Adipose tissue (tissue), 3 donors: ENCODE results near the gene SYNJ2. TPM values are rescaled to one million over a fixed set of nuclear protein-coding genes. Genes with fewer than 3 reads are reported as not detected.
A peak's percentile ranks its signal among the peaks of the same experiment; 100 is the strongest.

Source experiments
- H3K27ac ChIP-seq: one replicate; pipeline ENCODE4 v1.5.1; 2013; ENCODE audit warnings: low read depth, low read length
- WGBS, 3 donors: extraction: QIAGEN DNeasy Blood & Tissue Kit; methylation state at CpG; one replicate each; pipeline ENCODE4 v1.1.7; 2013; 5-methylcytosine and 5-hydroxymethylcytosine counted together
- polyA plus RNA-seq, 3 donors: library from polyadenylated mRNA; stranded (reverse); fragments of 200-250 nt; gene quantifications; one replicate each; pipeline ENCODE4 v1.2.3, GENCODE V29; 2013
- donor health status: healthy with polysubstance abuse.
- donor health status: Bipolar disorder and iron deficiency.
- donor health status: healthy.

The SYNJ2 gene
- polyA plus RNA-seq, 3 donors: 2.6 to 6.0 (median 3.8) TPM

DNA sequence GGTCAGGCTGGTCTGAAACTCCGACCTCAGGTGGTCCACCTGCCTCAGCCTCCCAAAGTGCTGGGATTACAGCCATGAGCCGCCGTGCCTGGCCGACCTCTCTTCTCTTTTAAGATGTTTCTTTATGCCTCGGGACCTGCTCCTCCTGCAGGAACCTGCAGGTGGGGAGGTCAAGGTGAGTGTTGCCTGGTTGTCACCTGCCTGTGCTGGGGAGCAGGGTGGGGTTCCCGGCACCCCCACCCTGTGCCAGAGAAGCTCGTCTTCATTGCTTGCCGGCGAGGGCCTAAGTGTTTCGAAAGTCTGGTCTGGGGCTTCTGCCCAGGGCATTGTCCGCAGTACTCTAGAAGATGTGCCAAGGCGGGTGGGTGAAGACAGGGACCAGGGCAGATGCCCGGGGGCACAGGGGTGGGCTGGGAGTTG is 36.0 kb downstream of the SYNJ2 start:
- WGBS, 3 donors: 87 to 94% (median 91%) methylated on average over 13 of the region's 13 CpGs

DNA sequence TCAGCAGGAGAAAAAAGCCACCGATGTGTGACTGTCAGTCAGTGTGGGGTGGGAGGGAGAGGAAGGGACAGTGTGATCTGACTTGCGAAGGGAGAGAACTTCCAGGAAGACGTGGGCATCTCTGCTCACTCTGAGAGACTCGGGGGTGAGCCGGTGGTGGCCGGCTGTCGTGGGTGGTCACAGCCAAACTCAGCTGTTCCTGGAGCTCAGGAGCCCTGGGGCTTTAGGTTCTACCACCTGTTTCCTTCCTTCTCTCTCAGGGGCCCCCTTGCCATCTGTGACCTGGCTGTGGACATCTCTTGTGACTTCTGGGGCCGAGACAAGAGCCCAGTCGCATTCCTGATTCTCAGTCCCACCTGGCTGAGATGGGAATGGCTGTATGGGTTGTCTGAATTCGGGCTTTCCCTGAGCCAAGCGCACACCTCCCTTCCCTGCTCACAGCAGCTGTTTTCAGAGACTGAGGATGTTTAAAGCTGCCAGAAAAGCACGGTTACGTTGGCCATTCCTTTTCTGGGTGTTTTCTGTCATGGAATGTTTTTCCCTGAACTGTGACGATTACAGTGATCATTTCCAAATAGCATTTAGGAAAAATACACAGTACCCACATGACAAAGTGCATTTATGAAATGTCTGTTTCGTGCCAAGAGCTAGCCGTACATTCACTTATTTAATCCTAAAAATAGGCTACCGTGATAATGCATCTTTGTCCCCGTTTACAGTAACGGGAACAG is 36.5 kb downstream of the SYNJ2 start:
- no peak overlapping the region for H3K27ac ChIP-seq
- WGBS, 3 donors: 71 to 78% (median 72%) methylated on average over 19 of the region's 19 CpGs

More for the DNA sequence above, 36.0 kb downstream of the SYNJ2 start:
- H3K27ac ChIP-seq: no peak overlapping the region

DNA sequence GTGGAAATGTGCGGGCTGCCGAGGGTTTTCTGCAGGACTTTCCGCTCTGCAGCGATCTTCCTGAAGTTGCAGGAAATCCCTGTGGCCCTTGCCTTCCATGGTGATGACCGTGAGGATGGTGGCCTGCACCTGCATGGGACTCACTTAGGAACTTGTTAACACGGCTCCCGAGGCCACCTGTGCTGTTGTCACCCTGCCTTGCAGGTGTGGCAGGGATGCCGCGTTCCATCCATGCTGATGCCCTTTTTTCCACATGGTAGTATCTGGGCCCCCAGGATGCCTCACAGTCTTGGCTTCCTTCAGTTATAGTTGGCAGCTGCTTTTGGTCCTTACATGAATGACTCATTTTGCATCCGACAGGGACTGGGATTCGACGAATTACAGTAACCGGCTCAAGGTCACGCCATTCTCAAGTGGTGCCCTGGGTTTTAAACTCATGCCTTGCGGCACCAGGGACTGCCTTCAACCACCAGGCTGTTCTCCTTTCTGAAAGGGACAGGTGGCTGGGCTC is 37.2 kb downstream of the SYNJ2 start:
- no peak overlapping the region for H3K27ac ChIP-seq
- WGBS, 3 donors: 75 to 78% (median 78%) methylated on average over 15 of the region's 15 CpGs

DNA sequence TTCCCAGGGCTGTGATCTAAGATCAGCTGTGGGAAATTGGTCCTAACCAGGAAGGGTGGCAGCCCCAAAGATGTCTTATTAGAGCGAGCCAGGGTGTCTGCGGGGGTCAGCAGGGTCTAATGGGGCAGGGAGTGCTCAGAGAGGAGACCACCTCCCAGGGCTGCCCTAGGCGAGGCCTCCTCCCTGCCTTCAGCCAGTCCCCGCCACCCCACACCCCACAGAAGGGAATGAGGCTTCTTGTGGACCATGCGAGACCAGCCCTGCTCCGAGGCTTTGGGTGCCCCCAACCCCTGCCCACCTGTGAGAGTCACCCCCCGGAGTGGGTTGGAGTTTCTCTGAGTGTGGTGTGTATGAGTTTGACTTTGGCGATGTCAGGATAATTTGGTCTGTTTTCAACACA is 37.8 kb downstream of the SYNJ2 start:
- 95 to 97% (median 97%) methylated on average over 8 of the region's 8 CpGs for WGBS, 3 donors

DNA sequence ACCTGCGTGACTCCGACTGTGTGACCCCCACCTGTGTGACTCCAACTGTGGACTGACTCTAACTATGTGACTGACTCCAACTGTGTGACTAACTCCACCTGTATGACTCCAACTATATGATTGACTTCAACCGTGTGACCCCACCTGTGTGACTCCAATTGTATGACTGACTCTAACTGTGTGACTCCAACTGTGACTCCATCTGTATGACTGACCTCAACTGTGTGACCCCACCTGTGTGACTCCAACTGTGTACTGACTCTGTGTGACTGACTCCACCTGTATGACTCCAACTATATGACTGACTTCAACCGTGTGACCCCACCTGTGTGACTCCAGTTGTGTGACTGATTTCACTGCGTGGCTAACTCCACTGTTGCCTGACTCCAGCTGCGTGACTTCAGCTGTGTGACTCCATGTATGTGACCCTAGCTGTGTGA is 38.6 kb downstream of the SYNJ2 start:
- WGBS, 3 donors: 87 to 96% (median 89%) methylated on average over 6 of the region's 6 CpGs
- no peak overlapping the region for H3K27ac ChIP-seq

More for the DNA sequence above, 37.8 kb downstream of the SYNJ2 start:
- no peak overlapping the region for H3K27ac ChIP-seq

DNA sequence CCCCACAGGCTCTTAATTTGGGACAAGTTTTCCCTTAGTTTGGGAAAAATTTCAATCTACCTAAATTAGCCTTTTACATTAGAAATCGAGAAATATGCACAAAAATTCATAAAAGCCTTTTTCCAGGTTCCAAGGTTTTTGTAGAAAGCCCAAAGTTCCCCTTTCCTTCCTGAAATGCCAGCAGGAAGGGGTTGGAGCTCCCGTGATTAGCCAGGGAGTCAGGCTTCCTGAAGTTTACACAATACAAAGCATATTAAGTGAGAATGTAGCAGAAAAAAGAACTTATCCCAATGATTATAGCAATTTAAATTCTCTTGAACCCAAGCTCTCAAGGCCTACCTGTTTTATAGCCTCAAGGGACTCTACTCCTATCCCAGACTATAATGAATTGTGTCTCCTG is 39.1 kb downstream of the SYNJ2 start:
- 67 to 85% (median 71%) methylated on average over 2 of the region's 2 CpGs for WGBS, 3 donors
- H3K27ac ChIP-seq: no peak overlapping the region

DNA sequence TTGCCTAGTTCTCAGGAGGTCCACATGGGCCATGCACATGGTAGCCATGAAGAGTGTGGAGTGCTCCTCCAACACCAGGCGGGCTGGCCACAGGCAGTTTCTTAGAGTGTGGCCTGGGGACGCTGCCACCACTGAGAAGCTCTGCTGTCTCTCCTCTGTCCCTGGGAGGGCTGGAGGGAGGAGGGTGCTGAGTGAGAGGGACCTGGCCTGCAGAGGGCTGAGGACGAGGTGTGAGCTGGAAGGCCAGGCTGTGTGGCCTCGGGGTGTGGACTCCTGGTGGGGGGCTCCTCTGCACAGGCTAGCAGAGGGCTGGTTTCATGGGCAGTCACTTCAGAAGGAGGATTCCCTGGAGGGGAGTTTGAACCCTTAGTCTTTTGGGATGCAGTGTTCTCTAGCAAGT is 39.7 kb downstream of the SYNJ2 start:
- H3K27ac ChIP-seq: no peak overlapping the region
- WGBS, 3 donors: 86 to 98% (median 87%) methylated on average over 4 of the region's 4 CpGs

DNA sequence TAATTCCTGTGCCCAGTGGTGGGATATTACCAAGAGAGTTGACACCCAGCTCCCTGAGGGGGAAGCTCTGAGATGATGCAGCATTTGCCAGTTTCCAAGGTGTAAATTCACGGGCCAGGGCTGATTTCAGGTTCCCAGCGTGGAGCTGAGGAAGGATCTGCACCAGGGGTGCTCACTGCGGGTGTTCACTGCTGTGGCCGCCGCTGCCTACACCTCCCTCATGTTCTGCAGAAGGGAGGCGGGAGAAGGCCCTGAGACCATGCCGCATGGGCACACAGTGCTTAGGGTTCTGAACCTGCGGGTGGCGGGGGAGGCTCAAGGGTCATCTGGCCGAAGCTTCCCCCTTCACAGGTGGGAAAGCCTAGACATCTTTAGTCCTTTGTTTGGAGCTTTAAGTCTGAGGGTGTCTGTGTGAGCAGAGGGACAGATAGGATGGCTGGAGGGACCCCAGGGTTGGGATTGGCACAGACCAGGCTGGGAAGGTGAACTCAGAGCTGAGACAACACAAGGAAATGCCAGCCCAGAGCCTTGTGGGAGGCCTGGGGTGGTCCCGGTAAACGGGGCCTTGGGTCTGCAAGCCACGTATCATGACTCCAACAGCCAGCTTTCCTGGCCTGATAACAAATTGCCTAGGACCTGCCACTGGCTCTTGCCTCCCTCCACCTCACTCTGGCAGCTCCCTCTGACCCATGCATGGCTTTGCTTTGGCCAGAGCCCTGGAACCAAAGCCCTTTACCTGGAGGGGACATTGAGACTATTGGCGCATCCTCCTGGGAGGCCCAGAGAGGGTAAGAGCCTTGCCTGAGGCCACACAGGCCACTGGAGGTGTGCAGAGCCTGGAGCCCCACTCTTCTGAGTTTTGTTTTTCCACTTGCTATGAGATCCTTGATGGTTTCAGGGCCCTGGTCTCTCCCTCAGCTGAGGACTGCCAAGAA is 40.4 kb downstream of the SYNJ2 start:
- no peak overlapping the region for H3K27ac ChIP-seq
- 92 to 95% (median 94%) methylated on average over 14 of the region's 14 CpGs for WGBS, 3 donors

DNA sequence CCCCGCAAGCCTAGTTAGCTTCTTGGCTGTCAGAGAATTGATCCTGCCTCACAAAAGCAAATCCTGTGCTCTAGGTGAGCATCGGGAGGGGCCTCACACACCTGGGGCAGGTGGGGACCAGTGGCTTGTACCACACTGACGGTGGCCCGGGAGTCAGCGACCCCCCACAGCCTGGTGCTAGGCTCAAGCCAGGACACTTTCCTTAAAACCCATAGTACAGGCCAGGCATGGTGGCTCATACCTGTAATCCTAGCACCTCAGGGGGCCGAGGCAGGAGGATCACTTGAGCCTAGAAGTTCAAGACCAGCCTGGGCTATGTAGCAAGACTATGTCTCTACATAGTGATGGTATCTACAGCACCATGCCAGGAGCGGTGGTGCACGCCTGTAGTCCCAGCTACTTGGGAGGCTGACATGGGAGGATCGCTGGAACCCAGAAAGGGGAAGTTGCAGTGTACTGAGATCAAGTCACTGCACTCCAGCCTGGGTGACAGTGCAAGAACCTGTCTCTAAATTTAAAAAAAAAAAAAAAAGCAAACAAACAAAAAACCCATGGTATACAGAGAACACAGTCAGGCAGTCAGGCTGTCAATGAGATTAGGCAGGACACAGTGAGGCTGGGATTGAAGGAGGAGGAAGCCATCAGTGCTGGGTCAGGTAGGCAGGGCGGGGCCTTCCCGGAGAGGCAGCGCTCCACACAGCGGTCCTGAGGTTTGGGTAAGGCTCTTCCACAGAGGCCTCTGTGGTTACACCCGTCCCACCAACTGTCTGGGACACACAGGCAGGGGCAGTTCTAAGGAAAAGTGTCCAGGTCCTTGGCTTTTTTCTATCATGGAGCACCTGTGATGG is 41.3 kb downstream of the SYNJ2 start:
- 92 to 95% (median 94%) methylated on average over 14 of the region's 14 CpGs for WGBS, 3 donors
- no peak overlapping the region for H3K27ac ChIP-seq

DNA sequence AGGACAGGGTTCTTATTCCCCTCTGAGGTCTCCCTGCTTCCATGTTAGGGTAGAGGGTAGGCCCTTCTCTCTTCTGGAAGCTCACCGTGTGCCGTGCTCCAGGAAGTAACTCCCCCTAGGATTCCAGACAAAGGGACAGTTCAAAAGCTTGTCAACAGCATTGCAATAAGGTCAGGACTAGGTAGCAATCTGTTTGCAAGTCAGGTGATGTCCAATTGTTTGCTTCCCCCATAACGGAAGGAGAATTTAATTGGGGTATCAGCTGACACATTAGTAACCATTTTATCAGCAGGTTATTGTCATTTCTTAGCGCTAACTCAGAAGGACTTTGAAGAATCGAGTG is 41.9 kb downstream of the SYNJ2 start:
- WGBS, 3 donors: 84 to 90% (median 88%) methylated on average over 5 of the region's 5 CpGs
- H3K27ac ChIP-seq: no peak overlapping the region

DNA sequence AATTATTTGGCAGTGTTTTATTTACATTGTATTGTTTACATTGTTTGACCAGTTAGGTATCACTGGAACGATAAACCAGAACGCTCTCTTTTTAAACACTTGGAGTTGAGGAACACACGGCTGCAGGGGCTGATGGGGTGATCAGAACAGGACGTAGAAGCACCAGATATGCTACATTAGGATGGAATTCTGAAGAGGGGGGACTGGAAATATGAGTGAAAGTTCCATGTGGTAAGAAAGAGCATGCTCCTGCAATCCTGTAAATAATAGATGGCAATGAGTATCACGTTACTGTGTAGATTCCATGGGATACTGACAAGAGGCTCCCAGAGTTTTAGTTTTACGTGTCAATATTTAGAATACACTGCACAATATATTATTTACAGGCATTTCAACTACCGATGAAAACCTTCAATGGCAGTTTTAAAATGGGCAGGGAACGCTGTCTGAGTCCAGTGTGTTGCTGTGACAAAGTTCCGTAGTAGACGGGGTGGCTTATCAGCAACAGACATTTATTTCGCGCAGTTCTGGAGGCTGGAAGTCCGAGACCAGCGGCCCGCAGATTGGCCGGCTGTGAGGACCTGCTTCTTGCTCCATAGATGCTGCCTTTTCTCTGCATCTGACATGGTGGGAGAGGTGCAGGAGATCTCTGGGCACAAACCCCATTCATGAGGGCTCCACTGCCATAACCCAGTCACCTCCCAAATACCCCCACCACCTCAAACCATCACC is 43.1 kb downstream of the SYNJ2 start:
- no peak overlapping the region for H3K27ac ChIP-seq
- 76 to 96% (median 89%) methylated on average over 16 of the region's 16 CpGs for WGBS, 3 donors

DNA sequence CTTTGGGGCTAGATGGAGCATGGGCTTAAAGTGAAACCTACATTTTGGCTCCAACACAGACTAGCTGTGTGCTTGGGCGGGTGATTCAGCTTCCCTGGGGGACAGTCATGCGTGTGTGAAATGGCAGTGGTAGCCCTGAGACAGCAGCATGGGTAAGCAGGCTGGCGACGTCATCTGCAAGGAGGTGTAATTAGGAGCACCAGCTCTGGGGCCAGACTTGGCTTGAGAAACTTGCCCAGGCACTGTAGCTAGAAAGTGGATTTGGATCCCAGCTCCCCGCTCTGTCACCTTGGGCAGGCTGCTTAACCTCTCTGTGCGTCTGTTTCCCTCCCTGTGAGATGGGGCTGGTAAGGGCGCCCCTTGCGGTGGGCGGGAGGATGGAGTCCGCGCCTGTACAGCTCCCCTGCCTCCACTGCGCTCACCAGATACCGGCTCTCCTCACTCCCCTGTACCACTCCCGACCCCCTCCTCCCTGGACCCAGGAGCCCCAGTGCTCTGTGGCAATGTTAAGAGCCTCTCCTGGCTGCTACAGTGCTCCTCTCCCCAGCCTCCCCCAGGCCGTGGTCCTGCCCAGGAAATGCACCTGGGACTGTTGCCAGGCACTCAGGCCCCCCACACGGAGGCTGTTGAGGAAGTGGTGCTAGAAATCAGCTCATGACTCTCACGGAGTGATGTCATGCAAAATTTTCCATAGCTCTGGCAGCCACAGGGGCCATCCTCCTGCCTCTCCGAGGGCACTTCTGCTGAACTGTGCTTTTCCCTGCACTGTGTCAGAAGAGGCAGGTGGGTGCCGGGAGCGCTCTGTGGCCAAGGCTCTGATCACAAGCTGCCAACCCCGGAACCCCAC is 44.6 kb downstream of the SYNJ2 start:
- WGBS, 3 donors: 13 to 55% (median 14%) methylated on average over 21 of the region's 21 CpGs
- H3K27ac ChIP-seq: peak overlapping the region; percentile 54

DNA sequence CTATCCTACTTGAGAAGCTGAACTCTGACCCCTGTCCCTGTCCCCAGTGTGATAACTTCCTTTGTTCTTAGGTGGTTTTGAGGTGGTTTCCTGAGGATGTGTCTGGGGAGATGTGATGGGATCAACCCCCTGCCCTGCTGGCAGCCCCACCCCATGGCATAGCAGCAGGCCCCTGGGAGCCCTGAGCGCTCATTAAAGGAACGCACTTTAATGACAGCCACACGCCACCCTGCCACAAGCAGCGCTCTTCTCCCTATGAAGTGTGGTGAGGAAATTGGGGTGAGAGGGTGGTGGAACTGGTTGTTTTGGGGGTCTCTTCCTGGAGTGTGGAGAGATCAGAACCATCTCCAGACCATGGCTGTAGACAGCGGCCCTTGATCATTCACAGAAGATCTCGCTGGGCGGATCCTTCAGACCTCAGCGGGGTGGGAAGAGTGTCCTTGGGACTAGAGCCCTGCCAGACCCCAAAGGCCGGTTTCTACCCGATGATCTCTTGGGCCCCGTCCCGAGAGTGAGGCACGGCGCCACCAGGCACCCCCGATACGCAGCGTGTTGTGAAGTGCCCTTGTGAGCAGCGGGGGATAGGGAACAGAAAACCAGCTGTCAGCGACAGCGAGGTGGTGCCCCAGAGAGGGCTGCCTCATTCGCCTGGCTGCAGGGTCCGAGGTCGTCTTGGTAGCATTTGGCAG is 45.4 kb downstream of the SYNJ2 start:
- 77 to 93% (median 78%) methylated on average over 23 of the region's 23 CpGs for WGBS, 3 donors
- H3K27ac ChIP-seq: no peak overlapping the region

DNA sequence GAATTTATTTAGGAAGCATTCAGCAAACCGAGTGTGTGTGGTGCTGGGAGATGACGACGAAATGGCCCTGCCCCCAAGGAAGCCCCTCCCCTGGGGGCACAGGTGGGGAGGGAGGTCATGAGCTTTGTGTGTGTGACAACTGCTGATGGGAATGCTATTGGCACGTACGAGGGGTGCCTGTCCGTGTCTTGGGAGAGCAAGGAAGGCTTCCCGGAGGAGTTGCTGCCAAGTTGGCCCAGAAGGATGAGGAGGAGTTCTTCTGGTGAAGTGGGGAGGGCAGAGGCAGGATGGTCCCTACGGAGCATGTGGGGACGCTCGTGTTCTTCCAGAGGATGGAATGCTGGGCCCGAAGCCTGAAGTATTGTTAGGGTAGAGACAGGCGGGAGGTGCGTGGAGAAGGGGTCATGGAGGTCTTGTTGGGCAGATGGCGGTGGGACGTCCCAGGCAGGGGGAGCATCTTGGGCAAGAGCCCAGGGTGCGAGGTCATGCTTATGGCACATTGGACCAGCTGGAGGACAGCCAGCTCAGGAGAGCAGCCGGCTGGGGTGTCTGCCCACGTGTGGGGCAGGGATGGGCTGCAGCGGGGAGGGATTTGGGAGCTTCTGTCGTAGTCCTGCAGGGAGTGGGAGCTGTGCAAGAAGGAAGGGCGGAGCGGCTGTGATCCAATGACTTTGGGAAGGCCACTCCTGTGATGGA is 46.1 kb downstream of the SYNJ2 start:
- no peak overlapping the region for H3K27ac ChIP-seq
- WGBS, 3 donors: 73 to 89% (median 78%) methylated on average over 22 of the region's 22 CpGs

DNA sequence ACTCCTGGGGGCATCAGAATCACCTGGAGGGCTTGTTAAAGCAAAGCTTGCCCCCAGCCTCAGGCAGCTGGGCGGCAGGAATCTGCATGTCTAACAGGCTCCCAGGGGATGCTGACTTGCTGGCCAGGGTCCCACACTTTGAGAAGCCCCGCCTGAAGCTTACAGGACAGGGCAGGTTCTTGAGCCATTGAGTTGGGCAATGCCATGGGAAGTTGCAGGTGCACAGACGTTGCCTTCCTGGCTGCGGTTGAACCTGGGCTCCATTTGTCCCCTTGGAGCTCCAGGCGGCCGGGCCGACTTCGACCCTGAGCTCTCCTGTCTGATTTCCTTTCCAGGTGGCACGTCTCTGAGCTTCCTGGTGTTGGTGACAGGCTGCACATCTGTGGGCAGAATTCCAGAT is 46.8 kb downstream of the SYNJ2 start:
- WGBS, 3 donors: 52 to 64% (median 58%) methylated on average over 9 of the region's 9 CpGs
- H3K27ac ChIP-seq: no peak overlapping the region

DNA sequence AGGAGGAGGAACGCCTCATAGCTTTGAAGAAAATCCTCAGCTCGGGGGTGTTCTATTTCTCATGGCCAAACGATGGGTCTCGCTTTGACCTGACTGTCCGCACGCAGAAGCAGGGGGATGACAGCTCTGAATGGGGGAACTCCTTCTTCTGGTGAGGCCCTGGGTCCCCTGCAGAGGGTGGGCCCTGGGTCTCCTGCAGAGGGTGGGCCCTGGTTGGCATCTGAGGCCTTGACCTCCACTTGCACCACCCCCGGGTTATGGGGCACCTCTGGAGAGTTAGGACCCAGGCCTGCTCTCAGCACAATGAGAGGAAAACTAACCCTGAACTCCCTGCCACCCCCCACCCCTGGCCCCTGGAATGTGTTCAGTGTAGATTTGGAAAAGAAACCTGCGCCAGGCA is 47.2 kb downstream of the SYNJ2 start:
- no peak overlapping the region for H3K27ac ChIP-seq
- 89 to 94% (median 90%) methylated on average over 8 of the region's 8 CpGs for WGBS, 3 donors
